HG02623 (cell line): Measurements from ENCODE around the gene LAMA3.
A peak's percentile ranks its signal among the peaks of the same experiment; 100 is the strongest.

Experiments
- ATAC-seq: cut with Tn5 transposase; IDR thresholded peaks from one replicate; pipeline ENCODE4 v1.9.1; 2021; ENCODE audit warnings: moderate library complexity; ENCODE audit not compliant: unreplicated experiment

LAMA3 gene

DNA sequence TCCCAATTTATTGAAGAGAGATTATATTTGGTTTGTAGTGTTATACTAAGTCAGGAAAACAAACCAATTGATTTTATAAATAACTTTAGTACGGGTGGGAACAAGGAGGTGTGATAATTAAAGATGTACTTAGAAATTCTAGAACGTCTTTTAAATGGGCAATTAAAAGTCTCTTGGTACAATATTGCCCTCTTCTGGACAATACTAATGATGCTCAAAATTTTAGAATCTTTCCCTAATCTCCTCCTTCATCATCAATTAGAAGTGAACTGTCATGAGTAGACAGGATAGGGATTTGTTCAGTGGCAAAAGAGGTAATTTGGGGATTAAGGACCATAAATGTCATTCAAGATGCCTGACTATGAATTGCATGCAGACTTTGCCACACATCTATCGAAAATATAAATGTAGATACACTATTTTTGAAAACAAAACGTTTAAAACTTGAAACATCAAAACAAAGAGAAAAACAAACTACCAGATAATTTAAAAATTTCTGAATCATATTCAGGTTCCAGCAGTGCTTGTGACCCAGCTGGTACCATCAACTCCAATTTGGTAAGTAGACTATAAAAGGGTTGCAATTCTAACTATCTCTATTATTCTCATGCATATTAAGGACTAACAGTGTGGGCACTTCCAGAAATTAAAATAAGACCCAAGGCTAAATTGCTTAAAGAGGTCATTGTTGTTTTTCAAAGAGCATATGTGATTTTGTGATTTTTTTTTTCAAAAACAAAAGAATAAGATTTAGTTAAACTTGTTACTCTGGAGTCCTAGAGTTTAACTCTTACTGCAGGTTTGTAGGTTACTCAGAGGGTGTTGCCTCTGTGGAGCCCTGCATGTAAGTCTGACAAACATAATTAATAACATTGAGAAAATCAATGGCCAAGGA lies 123.5 kb downstream of the LAMA3 start:
- no peak for ATAC-seq

GRCh38 chr18:23814991-23815614 lies 125.8 kb downstream of the LAMA3 start:
- ATAC-seq, result no peak

DNA sequence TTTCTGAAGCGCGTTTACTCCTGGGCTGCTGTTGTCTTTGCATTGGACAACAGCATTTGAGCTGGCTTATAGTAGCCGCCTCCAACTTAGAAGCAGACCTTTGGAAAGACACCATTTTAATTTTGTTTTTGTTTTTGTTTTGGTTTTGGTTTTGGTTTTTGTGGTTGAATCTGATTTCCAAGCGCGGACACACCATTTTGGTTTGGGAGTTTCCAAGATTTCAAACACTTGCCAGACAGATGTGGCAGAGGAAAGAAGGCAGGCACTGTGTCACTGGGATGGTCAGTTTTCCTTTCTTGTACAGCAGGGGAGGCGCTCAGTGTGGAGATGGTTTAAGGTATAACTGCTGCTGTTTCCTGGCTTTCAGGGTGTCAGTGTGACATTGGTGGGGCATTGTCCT lies 126.8 kb downstream of the LAMA3 start:
- ATAC-seq, result no peak

GRCh38 chr18:23816740-23817139 lies 127.5 kb downstream of the LAMA3 start:
- ATAC-seq, result no peak

DNA sequence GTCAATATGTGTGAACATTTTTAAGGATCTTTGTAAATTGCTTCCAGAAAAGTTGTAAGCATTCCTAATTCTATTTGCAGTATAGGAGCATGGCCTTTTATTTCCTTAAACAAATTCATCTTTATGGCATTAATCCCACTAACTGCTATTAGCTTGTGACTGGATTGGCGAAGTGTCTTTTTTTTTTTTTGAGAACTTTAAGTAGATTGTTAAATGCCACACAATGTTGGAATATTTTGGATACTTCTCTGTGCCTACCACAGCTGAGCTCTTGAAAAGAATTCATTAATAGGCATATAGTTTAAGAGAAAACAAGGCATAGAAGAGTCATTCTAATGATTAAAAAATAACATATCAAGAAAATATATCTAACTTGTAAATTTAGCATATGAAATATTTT lies 129.7 kb downstream of the LAMA3 start:
- ATAC-seq, result no peak

DNA sequence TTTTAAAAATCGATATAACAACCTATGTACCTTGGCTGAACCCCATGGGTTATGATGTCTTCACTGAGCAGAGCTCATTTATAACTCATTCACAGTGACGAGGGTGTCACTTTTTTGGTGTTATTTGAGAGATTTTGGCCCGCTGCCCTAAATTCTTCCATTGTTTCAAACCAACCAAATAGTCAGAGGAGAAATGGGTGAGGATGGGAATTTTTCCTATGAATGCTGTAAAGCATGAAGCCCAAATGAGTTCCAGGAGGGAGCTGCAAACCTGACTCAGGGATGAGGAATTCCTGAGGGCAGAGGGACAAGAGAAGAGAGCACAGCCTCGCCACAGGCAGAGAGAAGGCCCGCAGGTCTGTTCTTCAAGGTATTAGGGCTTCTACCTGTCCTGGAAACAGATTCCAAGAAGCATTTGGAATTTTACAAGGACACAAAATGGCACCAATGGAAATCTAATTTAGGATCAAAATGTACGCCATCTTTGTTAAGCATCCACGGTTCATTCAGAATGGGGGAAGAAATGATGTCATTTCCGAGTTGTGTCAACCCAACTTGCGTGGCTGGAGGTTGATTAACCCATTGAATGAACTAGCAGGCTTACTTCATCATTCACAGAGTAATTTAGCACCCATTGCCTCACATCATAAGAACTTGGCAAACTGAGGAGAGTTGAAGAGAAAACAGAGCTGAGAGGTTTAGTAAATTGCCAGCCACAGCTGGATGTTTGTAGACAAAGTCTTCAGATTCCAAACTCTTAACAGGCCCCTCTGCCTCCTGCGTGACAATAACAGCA lies 133.5 kb downstream of the LAMA3 start:
- ATAC-seq, result no peak

- no peak for ATAC-seq
Observed at GRCh38 chr18:23824240-23824639, 135.0 kb downstream of the LAMA3 start.

- no peak for ATAC-seq
Observed at GRCh38 chr18:23824669-23825068, 135.4 kb downstream of the LAMA3 start.

DNA sequence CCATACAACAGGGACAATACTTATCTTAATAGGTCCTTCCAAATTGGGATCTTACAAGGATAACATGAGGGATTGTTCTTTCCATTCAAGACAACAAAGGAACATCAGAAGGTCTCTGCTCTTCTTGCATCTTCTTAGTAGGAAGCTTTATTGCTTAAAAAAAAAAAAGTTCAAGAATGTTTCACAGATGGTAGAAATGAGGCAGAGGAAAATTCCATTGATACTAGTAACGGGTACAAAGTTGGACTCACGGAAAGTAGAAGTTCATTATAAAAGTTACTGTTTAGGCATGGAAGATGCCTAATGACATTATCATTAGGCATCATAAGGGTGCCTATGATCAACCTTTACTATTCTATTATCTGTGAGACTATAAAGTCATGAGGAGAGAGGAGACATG lies 136.2 kb downstream of the LAMA3 start:
- no peak for ATAC-seq

GRCh38 chr18:23825978-23826405 lies 136.7 kb downstream of the LAMA3 start:
- no peak for ATAC-seq

GRCh38 chr18:23826850-23827620 lies 137.8 kb downstream of the LAMA3 start:
- no peak for ATAC-seq

- ATAC-seq, result no peak
Observed at GRCh38 chr18:23827681-23828080, 138.4 kb downstream of the LAMA3 start.

DNA sequence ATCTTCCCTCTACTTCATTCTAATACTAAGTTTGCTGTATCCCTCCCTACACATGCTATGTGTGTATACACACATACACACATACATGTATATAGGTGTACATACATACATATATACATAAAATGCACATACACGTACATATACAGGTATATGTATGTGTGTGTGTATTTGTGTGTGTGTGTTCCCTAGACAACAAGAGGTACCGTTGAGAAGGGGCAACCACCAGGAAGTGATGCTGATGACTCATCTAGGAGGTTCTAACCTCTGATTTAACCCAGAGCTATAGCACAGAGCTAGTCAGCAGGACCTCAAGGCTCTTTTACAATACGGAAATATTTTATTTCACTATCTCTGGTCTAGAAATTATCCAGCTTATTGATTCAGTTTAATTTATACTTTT lies 139.2 kb downstream of the LAMA3 start:
- ATAC-seq, result peak; percentile 90

GRCh38 chr18:23832911-23833310 lies 143.7 kb downstream of the LAMA3 start:
- no peak for ATAC-seq

DNA sequence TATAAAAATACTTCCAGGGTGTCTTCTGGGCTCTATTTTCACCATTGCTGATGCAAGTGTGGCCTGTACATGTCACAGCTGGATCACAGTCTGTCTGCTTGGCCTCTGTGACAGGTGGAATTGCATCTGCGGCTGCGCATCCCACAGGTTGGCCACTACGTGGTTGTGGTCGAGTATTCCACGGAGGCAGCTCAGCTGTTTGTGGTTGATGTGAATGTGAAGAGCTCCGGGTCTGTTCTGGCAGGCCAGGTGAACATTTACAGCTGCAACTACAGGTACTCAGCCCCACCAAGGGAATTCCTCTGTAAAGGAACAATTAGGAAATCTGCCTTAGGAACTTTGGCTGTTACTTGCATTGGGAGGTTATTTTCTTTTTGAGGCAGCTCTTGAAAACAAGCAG lies 144.5 kb downstream of the LAMA3 start:
- no peak for ATAC-seq

GRCh38 chr18:23835091-23835490 lies 145.8 kb downstream of the LAMA3 start:
- ATAC-seq, result no peak

GRCh38 chr18:23835506-23835905 lies 146.3 kb downstream of the LAMA3 start:
- no peak for ATAC-seq

DNA sequence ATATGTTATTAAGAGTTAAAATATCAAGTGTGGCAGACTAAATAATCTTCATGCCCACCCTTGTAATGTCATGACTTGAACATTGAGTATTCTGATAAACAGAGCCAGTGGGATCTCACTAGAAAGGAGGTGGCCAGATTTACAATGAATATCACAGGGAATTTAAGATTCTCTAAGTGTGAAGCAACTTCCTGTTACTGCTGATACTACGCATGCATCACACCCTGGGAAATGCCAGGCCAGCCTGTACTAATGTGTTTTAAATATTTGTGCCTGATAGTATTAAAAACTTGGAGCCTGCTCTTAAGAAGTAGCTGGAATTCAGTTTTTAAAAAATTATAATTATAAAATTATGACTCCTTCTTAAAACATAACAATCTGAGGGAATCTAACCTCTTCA lies 148.3 kb downstream of the LAMA3 start:
- no peak for ATAC-seq

DNA sequence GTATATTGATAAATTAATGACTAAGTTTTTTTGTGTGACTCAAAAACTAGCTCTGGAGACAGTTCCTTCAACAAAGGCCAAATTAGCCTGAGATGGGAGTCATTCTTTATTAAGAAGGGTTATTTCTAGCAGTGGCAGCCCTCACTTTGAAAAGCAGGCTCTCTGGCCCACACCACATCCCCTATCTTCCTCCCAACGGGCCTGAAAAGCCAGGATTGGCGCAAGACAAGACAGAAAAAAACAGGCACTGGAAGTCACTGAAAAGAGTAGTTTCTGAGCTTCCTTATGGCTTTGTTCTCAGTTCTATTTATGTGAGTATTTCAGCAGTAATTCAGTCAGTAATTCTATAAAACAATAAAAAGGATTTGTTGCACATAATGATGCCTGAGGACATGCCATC lies 149.0 kb downstream of the LAMA3 start:
- no peak for ATAC-seq

DNA sequence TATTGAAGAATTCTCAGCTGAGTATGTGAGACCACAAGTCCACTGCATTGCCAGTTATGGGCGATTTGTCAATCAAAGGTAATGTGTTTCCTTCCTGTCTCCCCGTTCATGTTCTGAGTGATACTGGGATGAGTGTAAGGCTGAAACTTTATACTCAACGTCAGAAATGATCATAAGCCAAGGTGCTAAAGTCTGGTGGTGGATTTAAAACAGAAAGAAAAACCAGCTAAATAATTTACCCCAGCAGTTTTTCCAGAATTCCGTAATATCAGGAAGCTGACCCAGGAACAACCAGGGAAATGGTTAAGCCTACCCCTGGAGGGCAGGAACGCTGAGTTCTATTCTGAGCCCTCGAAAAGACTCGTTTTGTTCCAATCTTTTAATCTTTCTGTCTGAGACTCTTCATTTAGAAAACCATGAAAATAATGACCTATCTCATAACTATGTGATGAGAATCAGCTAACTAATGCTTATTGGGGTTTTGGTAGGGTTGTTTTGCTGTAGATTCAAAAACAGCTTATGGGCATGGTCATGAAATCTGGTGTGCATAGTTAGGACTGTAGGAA lies 149.6 kb downstream of the LAMA3 start:
- ATAC-seq, result no peak

DNA sequence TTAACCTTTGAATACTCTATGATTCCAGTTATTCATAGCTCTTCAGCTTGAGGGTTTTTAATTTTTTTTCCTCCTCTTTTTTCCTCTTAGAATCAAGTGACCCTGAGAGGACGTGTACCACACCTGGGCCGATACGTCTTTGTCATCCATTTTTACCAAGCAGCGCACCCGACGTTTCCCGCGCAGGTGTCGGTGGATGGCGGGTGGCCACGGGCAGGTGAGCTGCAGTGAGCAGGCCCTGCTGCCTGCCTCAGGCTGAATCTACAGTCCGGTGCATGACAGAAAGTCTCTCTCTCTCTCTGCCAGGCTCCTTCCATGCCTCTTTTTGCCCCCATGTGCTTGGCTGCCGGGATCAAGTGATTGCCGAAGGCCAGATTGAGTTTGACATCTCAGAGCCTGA lies 153.1 kb downstream of the LAMA3 start:
- no peak for ATAC-seq
